Progenitor cell of endocrine pancreas (in vitro differentiated cells): Measurements from ENCODE around the gene TM9SF1. TPM values are rescaled to one million over a fixed set of nuclear protein-coding genes. Genes with fewer than 3 reads are reported as not detected.

Source experiments
- DNase-seq: peaks from one replicate; pipeline ENCODE4 v3.0.0; 2021; ENCODE audit warnings: low spot score; ENCODE audit not compliant: unreplicated experiment
- H3K27ac Mint-ChIP-seq: 2 replicates; pipeline ENCODE4 v1.8.0; 2021; ENCODE audit warnings: mild to moderate bottlenecking, moderate library complexity, mixed read lengths
- H3K27me3 Mint-ChIP-seq: 2 replicates; pipeline ENCODE4 v1.8.0; 2021; ENCODE audit warnings: mixed read lengths
- H3K36me3 Mint-ChIP-seq: 2 replicates; pipeline ENCODE4 v1.8.0; 2022; ENCODE audit warnings: mixed read lengths; ENCODE audit not compliant: insufficient read depth
- H3K4me1 Mint-ChIP-seq: 2 replicates; pipeline ENCODE4 v1.8.0; 2021; ENCODE audit warnings: low read depth, mixed read lengths
- H3K4me3 Mint-ChIP-seq: 2 replicates; pipeline ENCODE4 v1.8.0; 2021; ENCODE audit warnings: low read depth, mild to moderate bottlenecking, moderate library complexity, mixed read lengths
- H3K9me3 Mint-ChIP-seq: 2 replicates; pipeline ENCODE4 v1.8.0; 2021; ENCODE audit warnings: low read depth, mixed read lengths
- CTCF ChIP-seq: fragments of 200-600 bp; sonication (generic); IDR thresholded peaks from one replicate; pipeline ENCODE4 v1.5.0; 2021; ENCODE audit warnings: antibody characterized with exemption, mild to moderate bottlenecking; ENCODE audit not compliant: unreplicated experiment
- total RNA-seq: library from RNA; stranded (reverse); gene quantifications from 2 replicates; pipeline ENCODE4 v1.2.1, GENCODE V29; 2021

The TM9SF1 gene
- total RNA-seq, 1 donor from 2014 or later: 56.2 TPM

- Mint-ChIP-seq H3K4me1 (peaks cover 10% of the 10 kb centered on the region), H3K27ac (no peak overlapping the region), H3K4me3 (no peak overlapping the region), H3K27me3 (no peaks in the 10 kb centered on the region), H3K36me3 (peaks cover 22% of the 10 kb centered on the region), H3K9me3 (no peaks in the 10 kb centered on the region)
- no peak for DNase-seq
- TF ChIP-seq CTCF: no peak
Measured at GRCh38 chr14:24156840-24157239, 38.4 kb downstream of the TM9SF1 start.

- DNase-seq: no peak
- TF ChIP-seq CTCF: no peak
- H3K27ac Mint-ChIP-seq: no peak overlapping the region
- no peak overlapping the region for H3K4me3 Mint-ChIP-seq
- no peaks in the 10 kb centered on the region for H3K9me3 Mint-ChIP-seq
- peaks cover 22% of the 10 kb centered on the region for H3K36me3 Mint-ChIP-seq
- H3K4me1 Mint-ChIP-seq: no peaks in the 10 kb centered on the region
- H3K27me3 Mint-ChIP-seq: no peaks in the 10 kb centered on the region
Measured at GRCh38 chr14:24155100-24155499, 40.1 kb downstream of the TM9SF1 start.

GRCh38 chr14:24151404-24152080 lies 43.7 kb downstream of the TM9SF1 start:
- no peak overlapping the region for H3K4me3 Mint-ChIP-seq
- DNase-seq: no peak
- no peaks in the 10 kb centered on the region for H3K9me3 Mint-ChIP-seq
- peaks cover 15% of the 10 kb centered on the region for H3K36me3 Mint-ChIP-seq
- no peaks in the 10 kb centered on the region for H3K27me3 Mint-ChIP-seq
- no peak for TF ChIP-seq CTCF
- no peak overlapping the region for H3K27ac Mint-ChIP-seq
- peaks cover 7% of the 10 kb centered on the region for H3K4me1 Mint-ChIP-seq

GRCh38 chr14:24150993-24151392 lies 44.2 kb downstream of the TM9SF1 start:
- Mint-ChIP-seq H3K27me3 (no peaks in the 10 kb centered on the region), H3K4me1 (peaks cover 12% of the 10 kb centered on the region), H3K36me3 (peaks cover 15% of the 10 kb centered on the region), H3K27ac (no peak overlapping the region), H3K4me3 (no peak overlapping the region), H3K9me3 (no peaks in the 10 kb centered on the region)
- TF ChIP-seq CTCF: no peak
- no peak for DNase-seq

- DNase-seq: no peak
- peaks cover 16% of the 10 kb centered on the region for H3K4me1 Mint-ChIP-seq
- no peak overlapping the region for H3K27ac Mint-ChIP-seq
- TF ChIP-seq CTCF: no peak
- H3K36me3 Mint-ChIP-seq: peaks cover 13% of the 10 kb centered on the region
- H3K27me3 Mint-ChIP-seq: no peaks in the 10 kb centered on the region
- H3K9me3 Mint-ChIP-seq: no peaks in the 10 kb centered on the region
- H3K4me3 Mint-ChIP-seq: no peak overlapping the region
Measured at GRCh38 chr14:24150567-24150966, 44.7 kb downstream of the TM9SF1 start.
